ENCODE data around the gene VASP.

DNA sequence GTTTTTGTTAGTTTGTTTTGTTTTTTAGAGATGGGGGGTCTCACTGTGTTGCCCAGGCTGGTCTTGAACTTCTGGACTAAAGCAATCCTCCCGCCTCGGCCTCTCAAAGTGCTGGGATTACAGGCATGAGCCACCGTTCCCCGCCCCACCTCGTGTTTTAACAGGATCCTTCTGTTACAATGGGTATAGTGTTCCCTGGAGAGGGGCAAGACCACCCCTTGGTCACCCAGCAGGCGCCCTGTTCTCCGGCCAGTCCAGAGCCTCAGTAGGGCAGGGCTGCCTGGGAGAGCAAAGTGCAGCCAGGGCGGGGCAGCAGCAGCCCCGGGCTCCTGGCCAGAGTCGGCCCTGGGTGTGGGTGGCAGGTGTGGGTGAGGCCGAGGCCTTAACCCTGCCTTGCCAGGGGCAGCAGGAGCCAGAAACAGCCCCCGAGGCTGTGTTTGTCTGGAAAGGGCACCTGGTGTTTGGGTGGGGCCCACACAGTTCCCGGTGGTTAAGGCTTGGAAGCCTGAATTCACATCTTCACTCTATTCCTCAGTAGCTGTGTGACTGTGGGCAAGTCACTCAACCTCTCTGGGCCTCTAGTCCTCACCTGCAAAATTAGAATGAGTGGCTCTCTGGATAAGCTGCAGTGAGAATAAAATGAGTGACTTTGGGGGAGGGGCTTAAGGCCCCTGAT lies 7.2 kb downstream of the VASP start:
- TF ChIP-seq, protein P1, sequence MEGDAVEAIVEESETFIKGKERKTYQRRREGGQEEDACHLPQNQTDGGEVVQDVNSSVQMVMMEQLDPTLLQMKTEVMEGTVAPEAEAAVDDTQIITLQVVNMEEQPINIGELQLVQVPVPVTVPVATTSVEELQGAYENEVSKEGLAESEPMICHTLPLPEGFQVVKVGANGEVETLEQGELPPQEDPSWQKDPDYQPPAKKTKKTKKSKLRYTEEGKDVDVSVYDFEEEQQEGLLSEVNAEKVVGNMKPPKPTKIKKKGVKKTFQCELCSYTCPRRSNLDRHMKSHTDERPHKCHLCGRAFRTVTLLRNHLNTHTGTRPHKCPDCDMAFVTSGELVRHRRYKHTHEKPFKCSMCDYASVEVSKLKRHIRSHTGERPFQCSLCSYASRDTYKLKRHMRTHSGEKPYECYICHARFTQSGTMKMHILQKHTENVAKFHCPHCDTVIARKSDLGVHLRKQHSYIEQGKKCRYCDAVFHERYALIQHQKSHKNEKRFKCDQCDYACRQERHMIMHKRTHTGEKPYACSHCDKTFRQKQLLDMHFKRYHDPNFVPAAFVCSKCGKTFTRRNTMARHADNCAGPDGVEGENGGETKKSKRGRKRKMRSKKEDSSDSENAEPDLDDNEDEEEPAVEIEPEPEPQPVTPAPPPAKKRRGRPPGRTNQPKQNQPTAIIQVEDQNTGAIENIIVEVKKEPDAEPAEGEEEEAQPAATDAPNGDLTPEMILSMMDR (IDR thresholded peaks at IDR 0.05) = no peak
- TF ChIP-seq POLR2A (IDR thresholded peaks at IDR 0.05) = no peak

All from lower leg skin (tissue), 3 donors.